Upper lobe of right lung (tissue), 1 donor: ENCODE data around the gene PHLDB3. TPM values are rescaled to one million over a fixed set of nuclear protein-coding genes. Genes with fewer than 3 reads are reported as not detected.
"Not testable (repeated sequence)": the region's sequence is repeated elsewhere in the genome, so short reads cannot be mapped to it uniquely, and the experiment has no call there.

Experiments
- ATAC-seq: fragments of 200-7000 bp; cut with Tn5 transposase; one replicate; pipeline ENCODE4 v1.9.1; 2020; ENCODE audit warnings: mild to moderate bottlenecking, moderate library complexity
- DNase-seq: peaks from one replicate; pipeline ENCODE4 v3.0.0-alpha.2; 2020
- H3K27ac ChIP-seq: fragments of 200-600 bp; one replicate; pipeline ENCODE4 v1.8.0; 2022
- H3K27me3 ChIP-seq: fragments of 200-600 bp; one replicate; pipeline ENCODE4 v1.8.0; 2022; ENCODE audit warnings: mild to moderate bottlenecking
- H3K36me3 ChIP-seq: fragments of 200-600 bp; one replicate; pipeline ENCODE4 v1.8.0; 2022
- H3K4me1 ChIP-seq: fragments of 200-600 bp; one replicate; pipeline ENCODE4 v1.8.0; 2022
- H3K4me3 ChIP-seq: fragments of 200-600 bp; one replicate; pipeline ENCODE4 v1.8.0; 2022; ENCODE audit warnings: mild to moderate bottlenecking
- H3K9me3 ChIP-seq: fragments of 200-600 bp; one replicate; pipeline ENCODE4 v1.8.0; 2022
- intact Hi-C: fragments of 100-400 bp; cut with DNase I; formaldehyde crosslinking; loops from one replicate; pipeline ENCODE4 v1.11.0; 2022
- total RNA-seq: library from RNA; stranded (reverse); fragmentation: NEBNext Ultra II Directional; extraction: Animal tissue kit (Norgen Biotek cat#: 25700); gene quantifications from one replicate; pipeline ENCODE4 v1.2.1, GENCODE V29; 2021
- TF ChIP-seq, protein P1 (sequence below): fragments of 200-600 bp; IDR thresholded peaks from one replicate; pipeline ENCODE4 v1.8.0; 2022; ENCODE audit warnings: antibody characterized with exemption
- donor health status: DM: no; HTN: yes; CAD: no; lungs with severe emphysema.

PHLDB3 gene
- total RNA-seq, 1 donor from 2014 or later, result 9.1 TPM

DNA sequence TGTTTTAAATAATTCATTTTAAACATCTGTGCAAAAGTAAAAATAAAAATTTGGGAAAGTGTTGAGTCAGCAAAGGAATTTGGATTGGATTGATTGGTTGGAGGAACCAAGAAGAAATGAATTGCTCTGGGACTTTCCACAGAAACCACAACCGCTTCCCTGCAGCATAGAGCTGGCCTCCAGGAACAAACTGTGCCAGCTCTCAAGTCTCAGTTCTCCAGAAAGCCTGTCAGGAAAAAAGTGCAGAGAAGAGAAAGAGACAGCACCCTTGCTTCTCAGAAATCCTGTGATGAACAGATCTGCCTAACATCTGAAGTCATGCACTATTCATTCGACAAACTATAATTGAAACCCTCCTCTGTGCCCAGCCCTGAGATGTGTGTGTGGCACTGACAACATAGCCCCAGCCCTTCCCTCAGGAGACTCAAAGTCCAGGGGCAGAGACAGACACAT, 54.0 kb downstream of the PHLDB3 start:
- no peak overlapping the region for H3K4me3 ChIP-seq
- H3K4me1 ChIP-seq, result peaks cover under 1% of the 10 kb centered on the region
- H3K36me3 ChIP-seq, result no peaks in the 10 kb centered on the region
- TF ChIP-seq, protein P1, sequence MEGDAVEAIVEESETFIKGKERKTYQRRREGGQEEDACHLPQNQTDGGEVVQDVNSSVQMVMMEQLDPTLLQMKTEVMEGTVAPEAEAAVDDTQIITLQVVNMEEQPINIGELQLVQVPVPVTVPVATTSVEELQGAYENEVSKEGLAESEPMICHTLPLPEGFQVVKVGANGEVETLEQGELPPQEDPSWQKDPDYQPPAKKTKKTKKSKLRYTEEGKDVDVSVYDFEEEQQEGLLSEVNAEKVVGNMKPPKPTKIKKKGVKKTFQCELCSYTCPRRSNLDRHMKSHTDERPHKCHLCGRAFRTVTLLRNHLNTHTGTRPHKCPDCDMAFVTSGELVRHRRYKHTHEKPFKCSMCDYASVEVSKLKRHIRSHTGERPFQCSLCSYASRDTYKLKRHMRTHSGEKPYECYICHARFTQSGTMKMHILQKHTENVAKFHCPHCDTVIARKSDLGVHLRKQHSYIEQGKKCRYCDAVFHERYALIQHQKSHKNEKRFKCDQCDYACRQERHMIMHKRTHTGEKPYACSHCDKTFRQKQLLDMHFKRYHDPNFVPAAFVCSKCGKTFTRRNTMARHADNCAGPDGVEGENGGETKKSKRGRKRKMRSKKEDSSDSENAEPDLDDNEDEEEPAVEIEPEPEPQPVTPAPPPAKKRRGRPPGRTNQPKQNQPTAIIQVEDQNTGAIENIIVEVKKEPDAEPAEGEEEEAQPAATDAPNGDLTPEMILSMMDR, result no peak
- DNase-seq (no peak), ATAC-seq (peak; percentile 36)
- no peaks in the 10 kb centered on the region for H3K27me3 ChIP-seq
- no peaks in the 10 kb centered on the region for H3K9me3 ChIP-seq
- intact Hi-C loops, result no loop called here
- H3K27ac ChIP-seq, result no peak overlapping the region

DNA sequence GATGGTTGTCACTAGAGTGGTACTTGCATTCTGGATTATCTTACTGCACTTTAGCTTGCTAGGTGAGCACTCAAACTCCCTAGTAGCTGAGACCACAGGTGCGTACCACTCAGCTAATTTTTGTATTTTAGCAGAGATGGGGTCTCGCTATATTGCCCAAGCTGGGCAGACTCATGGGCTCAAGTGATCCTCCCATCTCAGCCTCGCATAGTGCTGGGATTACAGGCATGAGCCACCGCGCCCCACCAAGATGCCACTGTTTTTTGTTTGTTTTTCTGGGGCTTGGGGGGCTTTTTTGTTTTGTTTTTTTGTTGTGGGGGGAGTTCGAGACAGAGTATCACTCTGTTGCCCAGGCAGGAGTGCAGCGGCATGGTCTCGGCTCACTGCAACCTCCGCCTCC, 56.9 kb downstream of the PHLDB3 start:
- TF ChIP-seq, protein P1, result no peak
- no peak overlapping the region for H3K4me3 ChIP-seq
- no peaks in the 10 kb centered on the region for H3K27me3 ChIP-seq
- ATAC-seq, result no peak
- no peaks in the 10 kb centered on the region for H3K36me3 ChIP-seq
- intact Hi-C loops, result loop anchor here (5.0 kb wide), 1 partner anchor 75 kb away; no protein-coding TSS in a partner anchor
- H3K9me3 ChIP-seq, result no peaks in the 10 kb centered on the region
- H3K4me1 ChIP-seq, result no peaks in the 10 kb centered on the region
- H3K27ac ChIP-seq, result no peak overlapping the region
- no peak for DNase-seq

DNA sequence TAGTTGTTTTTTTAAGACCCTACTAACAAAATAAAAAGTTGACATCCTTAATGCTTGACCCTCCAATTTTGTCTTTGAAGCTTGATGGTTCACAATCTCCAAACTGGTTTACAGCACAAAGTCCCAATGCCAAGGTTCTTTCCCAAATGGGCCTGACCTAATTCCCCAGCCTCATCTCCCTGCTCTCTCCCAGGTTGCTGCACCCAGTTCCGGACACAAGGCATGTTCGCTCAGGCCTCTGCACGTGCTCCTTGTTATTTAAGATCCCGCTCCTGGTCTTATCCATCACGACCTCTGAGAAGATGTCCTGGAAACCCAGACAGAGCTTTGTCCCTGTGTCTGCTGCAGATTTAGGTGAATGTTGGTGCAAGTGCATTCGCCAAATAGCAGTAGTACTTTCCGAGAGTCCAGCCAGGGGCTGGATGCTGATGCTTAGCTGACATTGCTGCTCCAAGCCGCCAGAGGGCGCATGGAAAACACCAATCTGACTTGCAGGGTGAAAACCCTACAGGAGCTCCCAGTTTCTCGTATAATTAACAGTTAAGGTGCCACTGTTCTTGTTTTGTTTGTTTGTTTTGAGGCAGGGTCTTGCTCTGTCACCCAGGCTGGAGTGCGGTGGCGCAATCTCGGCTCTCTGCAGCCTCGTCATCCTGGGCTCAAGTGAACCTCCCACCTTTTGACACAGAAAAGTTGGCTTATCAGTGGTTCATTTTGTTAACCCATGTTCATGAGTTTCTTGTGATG, 57.6 kb downstream of the PHLDB3 start:
- H3K36me3 ChIP-seq, result no peaks in the 10 kb centered on the region
- no peak overlapping the region for H3K4me3 ChIP-seq

DNA sequence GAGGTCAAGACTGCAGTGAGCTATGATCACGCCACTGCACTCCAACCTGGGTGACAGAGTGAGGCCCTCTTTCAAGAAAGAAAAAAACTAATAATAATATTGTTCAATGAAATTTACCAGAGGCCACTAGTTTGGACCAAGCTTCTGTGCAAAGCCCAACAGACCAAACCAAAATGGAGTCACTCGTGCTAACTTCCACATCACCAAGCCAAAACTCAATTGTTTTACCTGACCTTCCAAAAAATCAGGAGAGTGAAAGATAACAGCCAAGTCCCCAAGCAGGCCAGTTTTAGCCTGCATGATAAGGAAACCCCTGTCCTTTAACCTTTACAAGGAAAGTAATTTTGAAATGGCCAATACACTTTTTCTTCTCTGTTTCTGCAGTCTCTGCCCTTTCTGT, 59.1 kb downstream of the PHLDB3 start:
- DNase-seq (no peak), ATAC-seq (no peak)
- no peak overlapping the region for H3K27ac ChIP-seq
- H3K27me3 ChIP-seq, result no peaks in the 10 kb centered on the region
- no peaks in the 10 kb centered on the region for H3K9me3 ChIP-seq
- intact Hi-C loops, result loop anchor here (5.0 kb wide), 1 partner anchor 77 kb away; no protein-coding TSS in a partner anchor
- no peaks in the 10 kb centered on the region for H3K36me3 ChIP-seq
- no peaks in the 10 kb centered on the region for H3K4me1 ChIP-seq
- TF ChIP-seq, protein P1, result no peak
- no peak overlapping the region for H3K4me3 ChIP-seq

More for the DNA sequence above, 57.6 kb downstream of the PHLDB3 start:
- TF ChIP-seq, protein P1, result peak; percentile 95
- Histone ChIP-seq H3K4me1 (no peaks in the 10 kb centered on the region), H3K9me3 (no peaks in the 10 kb centered on the region), H3K27me3 (no peaks in the 10 kb centered on the region), H3K27ac (no peak overlapping the region)
- DNase-seq (peak; percentile 86), ATAC-seq (peak; percentile 95)
- intact Hi-C loops, result loop anchor here (5.0 kb wide), 1 partner anchor 75 kb away; no protein-coding TSS in a partner anchor

DNA sequence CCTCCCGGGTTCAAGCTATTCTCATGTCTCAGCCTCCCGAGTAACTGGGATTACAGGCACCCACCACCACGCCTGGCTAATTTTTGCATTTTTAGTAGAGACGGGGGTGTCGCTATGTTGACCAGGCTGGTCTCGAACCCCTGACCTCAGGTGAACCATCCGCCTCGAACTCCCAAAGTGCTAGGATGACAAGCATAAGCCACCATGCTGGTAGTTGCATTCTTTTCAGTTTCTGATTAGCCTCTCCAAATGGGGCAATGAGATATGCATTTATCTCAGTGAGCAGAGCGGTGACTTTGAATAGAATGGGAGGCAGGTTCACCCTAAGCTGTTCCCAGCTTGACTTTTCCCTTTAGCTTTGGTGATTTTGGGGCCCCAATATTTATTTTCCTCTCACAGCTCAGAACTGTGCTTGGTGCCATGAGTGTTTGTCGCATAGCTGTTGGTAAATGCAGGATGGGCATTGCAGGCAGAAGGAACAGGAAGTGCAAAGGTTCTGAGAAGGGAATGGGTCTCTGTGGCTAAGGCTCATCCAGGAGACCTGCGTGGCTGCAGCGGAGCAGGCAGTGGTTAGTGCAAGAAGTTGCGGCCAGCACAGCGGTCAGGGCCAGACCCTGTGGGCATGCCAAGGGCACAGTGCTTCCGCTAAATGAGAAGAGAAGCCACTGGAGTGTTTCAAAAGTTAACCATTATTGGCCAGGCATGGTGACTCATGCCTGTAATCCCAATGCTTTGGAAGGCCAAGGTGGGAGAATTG, 59.8 kb downstream of the PHLDB3 start:
- H3K4me1 ChIP-seq, result no peaks in the 10 kb centered on the region
- ATAC-seq (peak; percentile 65), DNase-seq (peak; percentile 68)
- H3K4me3 ChIP-seq, result no peak overlapping the region
- H3K27me3 ChIP-seq, result no peaks in the 10 kb centered on the region
- intact Hi-C loops, result loop anchor here (5.0 kb wide), 1 partner anchor 78 kb away; no protein-coding TSS in a partner anchor
- no peak overlapping the region for H3K27ac ChIP-seq
- TF ChIP-seq, protein P1, result no peak
- H3K36me3 ChIP-seq, result no peaks in the 10 kb centered on the region
- H3K9me3 ChIP-seq, result no peaks in the 10 kb centered on the region

DNA sequence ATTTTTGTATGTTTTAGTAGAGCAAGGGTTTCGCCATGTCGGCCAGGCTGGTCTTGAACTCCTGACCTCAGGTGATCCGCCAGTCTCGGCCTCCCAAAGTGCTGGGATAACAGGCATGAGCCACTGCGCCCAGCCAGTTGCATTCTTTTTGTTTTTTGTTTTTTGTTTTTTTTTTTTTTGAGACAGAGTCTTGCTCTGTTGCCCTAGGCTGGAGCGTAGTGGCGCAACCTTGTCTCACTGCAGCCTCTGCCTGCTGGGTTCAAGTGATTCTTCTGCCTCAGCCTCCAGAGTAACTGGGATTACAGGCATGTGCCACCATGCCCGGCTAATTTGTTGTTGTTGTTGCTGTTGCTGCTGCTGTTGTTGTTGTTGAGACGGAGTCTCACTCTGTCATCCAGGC, 60.5 kb downstream of the PHLDB3 start:
- H3K27me3 ChIP-seq, H3K4me1 ChIP-seq, intact Hi-C loops, H3K27ac ChIP-seq, H3K4me3 ChIP-seq, H3K36me3 ChIP-seq, H3K9me3 ChIP-seq, DNase-seq, ATAC-seq: not testable (repeated sequence)
